H9 (cell line): Measurements from ENCODE around the gene MSH3. TPM values are rescaled to one million over a fixed set of nuclear protein-coding genes. Genes with fewer than 3 reads are reported as not detected.

ENCODE experiments used
- DNase-seq: peaks from one replicate; pipeline ENCODE4 v3.0.0-alpha.2; 2017
- H2AFZ ChIP-seq: one replicate; pipeline ENCODE4 v1.6.1; 2013; ENCODE audit warnings: mild to moderate bottlenecking, low read length, control low read depth, moderate library complexity
- H2AK5ac ChIP-seq: 2 replicates; pipeline ENCODE4 v1.6.1; 2013; ENCODE audit warnings: low read length, control low read depth, mixed read lengths; ENCODE audit not compliant: insufficient read length
- H2BK120ac ChIP-seq: one replicate; pipeline ENCODE4 v1.6.1; 2013; ENCODE audit warnings: low read depth, mild to moderate bottlenecking, low read length, control low read depth, inconsistent platforms; ENCODE audit not compliant: poor library complexity, severe bottlenecking
- H2BK12ac ChIP-seq: 2 replicates; pipeline ENCODE4 v1.6.1; 2013; ENCODE audit warnings: low read length, control low read depth, mixed read lengths, low read depth; ENCODE audit not compliant: insufficient read length
- H2BK15ac ChIP-seq: 2 replicates; pipeline ENCODE4 v1.6.1; 2013; ENCODE audit warnings: low read depth, low read length, control low read depth
- H2BK20ac ChIP-seq: one replicate; pipeline ENCODE4 v1.6.1; 2013; ENCODE audit warnings: low read depth, mild to moderate bottlenecking, low read length, control low read depth, inconsistent platforms; ENCODE audit not compliant: poor library complexity, severe bottlenecking
- H2BK5ac ChIP-seq: 2 replicates; pipeline ENCODE4 v1.6.1; 2013; ENCODE audit warnings: low read length, control low read depth, mixed read lengths; ENCODE audit not compliant: insufficient read length
- H3K14ac ChIP-seq: 2 replicates; pipeline ENCODE4 v1.6.1; 2013; ENCODE audit warnings: low read length, control low read depth; ENCODE audit not compliant: insufficient read depth
- H3K18ac ChIP-seq: 2 replicates; pipeline ENCODE4 v1.6.1; 2013; ENCODE audit warnings: low read depth, mild to moderate bottlenecking, mixed read lengths, low read length, control low read depth; ENCODE audit not compliant: insufficient read length
- H3K23ac ChIP-seq: 2 replicates; pipeline ENCODE4 v1.6.1; 2013; ENCODE audit warnings: low read length, control low read depth, mixed read lengths, low read depth; ENCODE audit not compliant: insufficient read length
- H3K23me2 ChIP-seq: 2 replicates; pipeline ENCODE4 v1.6.1; 2013; ENCODE audit warnings: low read depth, mild to moderate bottlenecking, mixed read lengths, low read length, control low read depth; ENCODE audit not compliant: insufficient read length, poor library complexity, severe bottlenecking
- H3K27ac ChIP-seq: 2 replicates; pipeline ENCODE4 v1.5.1; 2013; ENCODE audit warnings: low read length, control low read depth, mixed read lengths, low read depth; ENCODE audit not compliant: insufficient read length
- H3K27me3 ChIP-seq: 2 replicates; pipeline ENCODE4 v1.6.1; 2013; ENCODE audit warnings: low read length, control low read depth, inconsistent platforms; ENCODE audit not compliant: insufficient read depth
- H3K4ac ChIP-seq: 2 replicates; pipeline ENCODE4 v1.6.1; 2013; ENCODE audit warnings: low read depth, mild to moderate bottlenecking, control low read depth, inconsistent platforms, low read length, moderate library complexity
- H3K4me1 ChIP-seq: 2 replicates; pipeline ENCODE4 v1.6.1; 2013; ENCODE audit warnings: low read length, control low read depth, inconsistent platforms; ENCODE audit not compliant: insufficient read depth
- H3K4me2 ChIP-seq: 2 replicates; pipeline ENCODE4 v1.6.1; 2013; ENCODE audit warnings: low read length, control low read depth, mixed read lengths; ENCODE audit not compliant: insufficient read length, insufficient read depth
- H3K56ac ChIP-seq: 2 replicates; pipeline ENCODE4 v1.6.1; 2013; ENCODE audit warnings: low read depth, mild to moderate bottlenecking, mixed read lengths, low read length, control low read depth; ENCODE audit not compliant: insufficient read length
- H3K79me1 ChIP-seq: 2 replicates; pipeline ENCODE4 v1.6.1; 2013; ENCODE audit warnings: low read depth, mild to moderate bottlenecking, moderate library complexity, low read length, control low read depth, inconsistent platforms; ENCODE audit not compliant: insufficient read depth, poor library complexity, severe bottlenecking
- H3K79me2 ChIP-seq: 2 replicates; pipeline ENCODE4 v1.6.1; 2013; ENCODE audit warnings: low read length, control low read depth, inconsistent platforms; ENCODE audit not compliant: insufficient read depth
- H3K9ac ChIP-seq: 2 replicates; pipeline ENCODE4 v1.6.1; 2013; ENCODE audit warnings: low read length, control low read depth, mixed read lengths; ENCODE audit not compliant: insufficient read length; ENCODE audit errors: extremely low read depth
- H3K9me3 ChIP-seq: one replicate; pipeline ENCODE4 v1.6.1; 2013; ENCODE audit warnings: low read depth, low read length, inconsistent platforms; ENCODE audit not compliant: control insufficient read depth
- H3T11ph ChIP-seq: one replicate; pipeline ENCODE4 v1.6.1; 2013; ENCODE audit warnings: mild to moderate bottlenecking, low read length, control low read depth, inconsistent platforms
- H4K20me1 ChIP-seq: one replicate; pipeline ENCODE4 v1.6.1; 2013; ENCODE audit not compliant: control insufficient read depth, insufficient read length, insufficient read depth
- H4K5ac ChIP-seq: 2 replicates; pipeline ENCODE4 v1.6.1; 2013; ENCODE audit warnings: low read depth, mild to moderate bottlenecking, mixed read lengths, low read length, control low read depth; ENCODE audit not compliant: insufficient read length
- H4K8ac ChIP-seq: replicated peaks from 2 replicates; pipeline ENCODE4 v1.6.1; 2013; ENCODE audit warnings: low read length, control low read depth, mixed read lengths, low read depth; ENCODE audit not compliant: insufficient read length
- H4K91ac ChIP-seq: 2 replicates; pipeline ENCODE4 v1.6.1; 2013; ENCODE audit warnings: low read depth, mild to moderate bottlenecking, moderate library complexity, mixed read lengths, low read length, control low read depth; ENCODE audit not compliant: insufficient read length
- H3K27ac Mint-ChIP-seq, 3 experiments: 2 replicates in 2 of 3; 3 replicates in 1 of 3; pipeline ENCODE4 v1.8.0; 2020 to 2021; ENCODE audit warnings: mixed read lengths in 3 of 3, mild to moderate bottlenecking in 1 of 3, moderate library complexity in 1 of 3
- H3K27me3 Mint-ChIP-seq: 2 replicates; pipeline ENCODE4 v1.8.0; 2021; ENCODE audit warnings: low read depth, mild to moderate bottlenecking, moderate library complexity, mixed read lengths
- H3K36me3 Mint-ChIP-seq, 3 experiments: 2 replicates in 2 of 3; 3 replicates in 1 of 3; pipeline ENCODE4 v1.8.0; 2020 to 2021; ENCODE audit warnings: low read depth in 3 of 3, mixed read lengths in 3 of 3; ENCODE audit not compliant: insufficient read depth in 1 of 3
- H3K4me1 Mint-ChIP-seq, 2 experiments: 2 replicates each; pipeline ENCODE4 v1.8.0; 2020; ENCODE audit warnings: mixed read lengths in 2 of 2
- H3K4me3 Mint-ChIP-seq, 2 experiments: 2 replicates in 1 of 2; 3 replicates in 1 of 2; pipeline ENCODE4 v1.8.0; 2020 to 2021; ENCODE audit warnings: mild to moderate bottlenecking in 2 of 2, mixed read lengths in 2 of 2, moderate library complexity in 1 of 2
- H3K9me3 Mint-ChIP-seq, 2 experiments: 2 replicates in 1 of 2; 3 replicates in 1 of 2; pipeline ENCODE4 v1.8.0; 2020; ENCODE audit warnings: mild to moderate bottlenecking in 2 of 2, mixed read lengths in 2 of 2, moderate library complexity in 1 of 2
- CTCF ChIP-seq: fragments of 200-600 bp; sonication (generic); conservative IDR thresholded peaks from 3 replicates; pipeline ENCODE4 v1.8.0; 2021; ENCODE audit warnings: antibody characterized with exemption, mild to moderate bottlenecking
- WGBS: extraction: QIAGEN DNeasy Blood & Tissue Kit; methylation state at CpG from one replicate; pipeline ENCODE4 v1.1.7; 2013; ENCODE audit warnings: missing lambda C conversion rate, low lambda C conversion rate, mixed read lengths; ENCODE audit not compliant: insufficient read length; ENCODE audit errors: extremely low coverage; 5-methylcytosine and 5-hydroxymethylcytosine counted together
- total RNA-seq: library from RNA; stranded (reverse); gene quantifications from 2 replicates; pipeline ENCODE4 v1.2.1, GENCODE V29; 2021

Gene MSH3
- total RNA-seq, 1 experiment from 2014 or later: 17.3 TPM

DNA sequence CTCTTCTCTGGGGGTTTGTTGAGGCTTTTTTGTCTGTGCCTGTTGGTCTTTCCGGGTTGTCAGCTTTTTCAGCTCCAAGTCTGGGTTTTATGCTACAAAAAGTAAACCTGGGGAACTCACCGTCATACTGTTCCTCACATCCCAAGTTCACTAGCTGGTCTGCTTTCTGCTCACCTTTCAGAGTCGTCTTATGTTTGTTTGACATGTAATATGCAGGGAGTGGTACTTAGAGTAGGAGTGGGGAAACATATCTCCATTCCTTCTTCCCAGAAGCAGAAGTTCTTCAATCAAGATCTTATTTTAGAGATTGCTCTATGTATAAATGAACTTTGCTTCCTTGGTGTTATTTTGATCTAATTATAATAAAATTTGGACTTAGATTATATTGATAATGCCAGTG is 42.0 kb downstream of the MSH3 start:
- Histone ChIP-seq H3T11ph (no peak overlapping the region), H2BK12ac (no peak overlapping the region), H2BK5ac (no peak overlapping the region), H3K56ac (no peak overlapping the region), H3K9me3 (no peaks in the 10 kb centered on the region), H3K4ac (no peak overlapping the region), H4K8ac (no peak overlapping the region), H2BK20ac (no peak overlapping the region), H3K4me2 (no peak overlapping the region), H3K23ac (no peak overlapping the region), H3K14ac (no peak overlapping the region), H3K27me3 (no peaks in the 10 kb centered on the region), H2BK15ac (no peak overlapping the region), H3K79me1 (no peaks in the 10 kb centered on the region), H2BK120ac (no peak overlapping the region), H4K91ac (no peak overlapping the region), H3K9ac (no peak overlapping the region), H3K79me2 (no peaks in the 10 kb centered on the region), H3K27ac (no peak overlapping the region), H2AK5ac (no peak overlapping the region), H4K5ac (no peak overlapping the region), H3K4me1 (no peaks in the 10 kb centered on the region), H3K18ac (no peak overlapping the region), H2AFZ (no peak overlapping the region), H4K20me1 (no peaks in the 10 kb centered on the region), H3K23me2 (no peaks in the 10 kb centered on the region)
- H3K4me1 Mint-ChIP-seq: peaks cover 0 to 5% of the 10 kb centered on the region in 2 experiments; a peak in 2 of 4 replicates
- H3K27ac Mint-ChIP-seq: no peak overlapping the region; a peak in 1 of 7 replicates
- DNase-seq: no peak
- no CpG with 5 or more reads among the region's 3 CpGs for WGBS
- 0 out of 7 replicates have a peak, but pooled peaks cover 0 to 3% (median 1%) of the 10 kb centered on the region in 3 experiments for H3K36me3 Mint-ChIP-seq
- H3K4me3 Mint-ChIP-seq: no peak overlapping the region
- TF ChIP-seq CTCF: no peak
- no peaks in the 10 kb centered on the region for H3K27me3 Mint-ChIP-seq
- no peaks in the 10 kb centered on the region for H3K9me3 Mint-ChIP-seq
